NCI-H82 treated with DMSO at 0.1 percent for 48 hours (cell line): ENCODE measurements around the gene S100A13.
A peak's percentile ranks its signal among the peaks of the same experiment; 100 is the strongest.
"Not testable (repeated sequence)": the region's sequence is repeated elsewhere in the genome, so short reads cannot be mapped to it uniquely, and the experiment has no call there.

Source experiments
- DNase-seq: peaks from one replicate; lab custom pipeline; 2025; ENCODE audit not compliant: unreplicated experiment; lab: John Stamatoyannopoulos, UW

S100A13 gene

DNA sequence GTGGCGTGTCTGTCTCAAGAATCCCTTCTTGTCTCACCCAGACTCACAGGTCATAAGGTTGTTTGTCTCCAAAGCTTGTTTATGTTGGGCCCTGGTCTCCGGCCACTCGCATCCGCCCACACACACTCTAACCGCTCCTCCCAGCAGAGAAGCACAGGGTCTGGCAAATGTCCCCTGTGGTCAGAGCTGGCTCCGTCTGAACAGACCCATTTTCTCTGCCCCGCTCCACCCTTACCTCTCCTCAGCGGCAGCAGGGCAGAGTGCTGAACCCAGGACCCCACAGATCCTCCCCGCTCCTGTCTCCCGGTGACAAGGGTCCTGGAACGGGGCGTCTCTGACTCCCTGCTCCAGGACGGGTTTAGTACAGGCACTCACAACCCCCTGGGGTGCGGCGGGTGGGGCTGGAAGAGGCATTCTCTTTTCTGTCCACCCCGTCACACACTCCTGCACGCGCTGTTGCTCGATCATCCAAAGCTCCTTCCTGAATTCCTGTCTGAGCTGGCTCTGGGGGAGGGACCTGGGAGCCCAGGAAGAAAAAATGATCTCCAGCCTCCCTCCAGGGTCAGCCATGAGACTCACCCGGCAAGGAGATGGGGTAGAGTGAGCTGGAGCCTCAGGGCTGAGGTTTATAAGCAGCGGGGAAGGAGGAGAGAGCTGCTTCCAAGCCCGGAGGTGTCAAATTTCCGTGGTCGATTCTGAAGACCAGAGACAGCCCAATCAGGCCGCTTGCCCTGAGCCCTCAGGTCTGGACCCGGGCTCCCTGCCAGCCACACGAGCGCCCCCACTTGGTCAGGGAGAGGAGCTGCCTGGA, at the start of gene S100A13:
Gene S100A13, minus strand, starts transcription at position 602 of the 811 bp plus-strand sequence. CDS start 1,033 bp downstream, outside the sequence.
- peak; percentile 84 for DNase-seq

DNA sequence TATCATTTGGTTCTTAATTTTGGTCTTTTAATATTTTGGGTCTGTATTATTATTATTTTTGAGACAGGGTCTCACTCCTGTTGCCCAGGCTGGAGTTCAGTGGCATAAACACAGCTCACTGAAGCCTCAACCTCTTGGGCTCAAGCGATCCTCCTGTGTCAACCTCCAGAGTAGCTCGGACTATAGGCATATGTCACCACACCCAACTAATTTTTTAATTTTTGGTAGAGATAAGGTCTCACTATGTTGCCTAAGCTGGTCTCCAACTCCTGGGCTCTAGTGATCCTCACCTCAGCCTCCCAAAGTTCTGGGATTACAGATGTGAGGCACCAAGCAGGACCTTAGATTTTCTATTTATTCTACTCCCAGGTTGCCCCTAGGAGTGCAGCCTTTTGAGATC, 46.2 kb upstream of the S100A13 start:
- DNase-seq = no peak

DNA sequence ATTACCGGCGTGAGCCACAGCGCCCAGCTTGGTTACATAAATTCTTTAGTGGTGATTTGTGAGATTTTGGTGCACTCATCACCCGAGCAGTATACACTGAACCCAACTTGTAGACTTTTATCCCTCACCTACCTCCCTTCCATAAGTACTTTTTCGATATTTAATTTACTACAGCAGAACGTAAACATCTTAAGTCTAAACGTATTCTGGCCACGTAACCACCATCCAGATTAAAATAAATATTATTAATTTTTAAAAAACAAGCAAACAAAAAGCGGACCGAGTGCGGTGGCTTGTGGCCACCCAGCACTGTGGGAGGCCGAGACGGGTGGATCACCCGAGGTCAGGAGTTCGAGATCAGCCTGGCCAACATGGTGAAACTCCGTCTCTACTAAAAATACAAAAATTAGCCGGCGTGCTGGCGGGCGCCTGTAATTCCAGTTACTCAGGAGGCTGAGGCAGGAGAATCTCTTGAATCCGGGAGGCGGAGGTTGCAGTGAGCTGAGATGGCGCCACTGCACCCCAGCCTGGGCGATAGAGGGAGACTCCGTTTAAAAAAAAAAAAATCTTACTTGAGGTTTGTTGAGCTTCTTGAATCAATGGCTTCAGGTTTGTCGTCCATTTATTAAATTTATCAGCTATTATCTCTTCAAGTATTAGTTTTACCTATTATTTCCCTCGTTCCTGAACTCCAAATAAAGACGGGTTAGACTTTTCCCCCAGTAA, 44.5 kb upstream of the S100A13 start:
- DNase-seq = peak; percentile 80

DNA sequence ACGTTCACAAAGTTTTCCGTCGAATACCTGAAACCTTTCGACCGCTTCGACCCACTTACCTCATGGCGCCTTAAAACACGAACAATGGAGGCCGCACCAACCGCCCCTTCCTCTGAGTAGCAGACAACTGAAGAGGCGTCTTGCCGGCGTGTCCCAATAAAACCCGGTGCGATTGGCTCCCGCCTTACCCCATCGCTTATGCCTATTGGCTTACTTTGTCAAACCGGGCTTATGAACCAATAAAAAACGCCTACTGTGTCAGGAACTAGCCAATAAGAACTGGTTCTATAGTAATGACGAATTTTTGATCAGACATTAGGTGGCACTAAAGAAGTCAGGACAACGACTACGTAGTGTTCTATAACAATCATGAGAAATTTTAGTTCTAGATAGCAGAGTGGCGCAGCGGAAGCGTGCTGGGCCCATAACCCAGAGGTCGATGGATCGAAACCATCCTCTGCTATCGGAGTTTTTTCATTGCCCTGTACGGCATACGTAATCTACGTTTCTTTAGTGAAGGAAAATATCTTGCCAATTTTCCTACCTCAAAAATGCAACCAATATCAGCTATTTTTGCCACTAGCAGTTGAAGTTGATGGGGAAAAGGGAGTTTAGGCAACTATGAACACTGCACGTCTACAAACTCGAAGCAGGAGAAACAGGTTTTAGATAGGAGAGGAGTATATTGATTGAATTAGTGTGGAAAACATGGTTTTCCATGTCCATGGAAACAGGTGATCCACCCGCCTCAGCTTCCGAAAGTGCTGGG, 43.7 kb upstream of the S100A13 start, which contains the start of gene ILF2:
Gene ILF2, minus strand, starts transcription at position 135 of the 769 bp plus-strand sequence. Its CDS starts 71 bp downstream, at position 64.
- peak; percentile 100 for DNase-seq

DNA sequence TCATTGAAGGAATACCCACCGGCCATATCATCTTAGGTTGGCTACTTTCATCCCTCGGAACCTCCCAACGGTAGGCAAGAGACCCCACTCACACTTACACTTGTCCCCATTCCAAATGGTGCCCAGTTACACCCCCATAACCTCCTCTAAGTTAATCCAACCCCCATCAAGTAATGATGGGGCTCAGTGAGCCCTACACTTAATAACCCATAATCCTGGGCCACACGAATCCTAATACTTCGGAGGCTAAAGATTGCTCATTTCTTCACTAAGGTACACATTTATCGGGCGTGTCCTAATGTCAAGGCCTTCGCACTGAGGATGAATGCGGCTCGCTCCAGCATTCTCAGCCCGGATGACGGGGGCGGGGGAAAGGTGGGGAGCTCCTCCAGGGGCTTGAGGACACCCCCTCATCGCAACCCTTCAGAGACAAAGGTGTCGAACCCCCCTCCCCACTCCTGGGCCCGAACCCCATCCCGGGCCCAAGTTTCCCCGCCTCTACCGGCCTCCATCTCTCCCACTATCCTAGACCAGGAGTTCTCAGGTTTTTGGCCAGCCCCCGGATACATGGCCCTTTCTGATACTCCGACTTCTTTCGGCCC, 43.1 kb upstream of the S100A13 start:
- no peak for DNase-seq

DNA sequence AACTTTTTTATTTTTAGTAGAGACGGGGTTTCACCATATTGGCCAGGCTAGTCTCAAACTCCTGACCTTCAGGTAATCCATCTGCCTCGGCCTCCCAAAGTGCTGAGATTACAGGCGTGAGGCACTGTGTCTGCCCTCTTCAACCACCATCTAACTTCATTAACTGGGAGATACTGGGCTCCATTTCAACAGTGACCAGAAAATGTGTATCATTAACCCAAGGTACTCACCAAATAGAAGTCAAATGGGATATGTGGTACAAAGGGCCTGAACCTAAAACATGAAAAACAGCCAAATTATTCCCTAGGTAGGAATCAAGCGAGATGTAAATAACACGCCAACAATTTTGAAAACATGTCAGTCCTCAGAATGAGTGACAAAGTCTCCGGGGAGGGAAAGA, 42.3 kb upstream of the S100A13 start:
- no peak for DNase-seq

DNA sequence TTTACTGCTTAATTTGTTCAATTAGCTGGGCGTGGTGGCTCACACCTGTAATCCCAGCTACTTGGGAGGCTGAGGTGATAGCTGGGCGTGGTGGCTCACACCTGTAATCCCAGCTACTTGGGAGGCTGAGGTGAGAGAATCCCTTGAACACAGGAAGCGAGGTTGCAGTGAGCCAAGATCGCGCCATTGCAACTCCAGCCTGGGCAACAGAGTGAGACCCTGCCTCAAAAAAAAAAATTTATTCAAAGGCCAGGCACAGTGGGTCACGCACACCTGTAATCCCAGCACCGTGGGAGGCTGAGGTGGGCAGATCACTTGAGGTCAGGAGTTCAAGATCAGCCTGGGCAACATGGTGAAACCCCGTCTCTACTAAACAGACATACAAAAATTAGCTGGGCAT, 41.4 kb upstream of the S100A13 start:
- not testable (repeated sequence) for DNase-seq

DNA sequence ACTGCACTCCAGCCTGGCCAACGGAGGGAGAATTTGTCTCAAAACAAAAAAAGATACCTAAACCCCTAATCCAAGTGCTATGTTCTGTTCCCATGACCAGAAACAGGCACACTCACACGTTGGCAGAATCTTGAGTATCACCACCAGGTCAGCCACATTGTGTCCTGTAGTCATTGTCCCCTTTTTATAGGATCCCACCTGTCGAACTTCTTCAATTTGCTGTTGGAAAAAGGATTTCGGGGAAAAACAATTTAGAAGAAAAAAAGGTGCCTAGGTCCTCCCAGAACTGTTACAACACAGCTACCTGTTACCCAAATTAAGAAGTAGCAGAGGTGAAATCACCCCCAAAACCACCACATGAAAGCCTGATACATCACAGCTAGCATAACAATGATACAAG, 40.1 kb upstream of the S100A13 start:
- no peak for DNase-seq

DNA sequence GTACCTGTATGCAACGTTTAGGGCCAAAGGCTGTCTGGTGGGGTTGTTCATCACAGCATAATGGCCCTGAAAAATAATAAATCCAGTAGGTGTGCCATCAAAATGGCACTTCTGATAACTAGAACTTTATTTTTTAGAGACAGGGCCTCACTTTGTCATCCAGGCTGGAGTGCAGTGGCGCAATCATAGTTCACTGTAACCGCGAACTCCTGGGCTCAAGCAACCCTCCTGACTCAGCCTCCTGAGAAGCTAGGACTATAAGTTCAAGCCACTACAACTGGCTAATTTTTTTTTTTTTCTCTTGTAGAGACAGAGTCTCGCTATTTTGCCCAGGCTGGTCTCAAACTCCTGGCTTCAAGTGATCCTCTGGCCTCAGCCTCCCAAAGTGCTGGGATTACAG, 35.9 kb upstream of the S100A13 start:
- DNase-seq = no peak

DNA sequence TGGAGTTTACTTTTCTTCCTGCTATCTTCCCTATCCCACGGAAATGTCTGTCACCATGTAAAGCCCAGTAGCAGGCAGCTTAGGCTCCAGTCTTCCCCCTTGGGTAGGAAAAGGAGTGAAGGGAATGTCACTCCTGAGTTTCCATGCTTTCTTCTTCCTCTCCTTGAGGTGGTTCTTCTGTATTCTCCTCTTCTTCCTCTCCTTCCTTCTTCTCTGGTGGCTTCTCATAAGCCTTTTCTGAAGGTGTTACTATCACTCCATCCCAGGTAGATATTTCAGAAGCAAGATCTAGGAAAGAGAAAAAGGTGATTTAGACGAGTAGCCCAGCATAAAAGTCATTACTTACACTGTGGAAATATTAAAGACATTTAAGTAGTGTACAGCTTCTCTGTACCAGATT, 35.0 kb upstream of the S100A13 start:
- no peak for DNase-seq

DNA sequence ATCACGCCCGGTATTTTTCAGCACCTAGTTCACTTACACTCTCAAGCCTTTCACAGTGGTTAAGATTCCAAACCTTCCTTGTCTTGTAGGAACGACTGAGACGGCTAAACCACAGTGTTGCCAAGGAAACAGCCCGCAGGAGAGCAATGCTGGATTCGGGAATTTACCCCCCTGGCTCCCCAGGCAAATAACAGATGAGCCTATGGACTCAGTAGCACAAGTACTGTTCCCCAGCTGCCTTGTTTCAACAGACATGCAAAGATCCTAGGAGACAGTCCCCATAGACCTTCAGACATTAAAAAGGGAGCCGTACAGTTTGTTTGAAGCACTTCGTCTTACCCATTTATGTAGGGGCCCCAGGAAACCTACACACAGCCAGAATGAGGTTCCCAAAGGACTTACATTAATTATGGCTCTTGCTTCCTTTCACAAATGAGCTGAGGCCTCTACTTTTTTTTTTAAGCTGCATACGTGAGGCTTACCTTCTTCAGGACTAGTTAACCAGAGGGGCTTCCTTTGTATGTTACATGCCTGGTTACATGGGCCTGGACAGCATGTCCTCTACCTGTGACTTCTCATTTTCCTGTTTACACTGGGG, 33.9 kb upstream of the S100A13 start:
- DNase-seq = no peak

DNA sequence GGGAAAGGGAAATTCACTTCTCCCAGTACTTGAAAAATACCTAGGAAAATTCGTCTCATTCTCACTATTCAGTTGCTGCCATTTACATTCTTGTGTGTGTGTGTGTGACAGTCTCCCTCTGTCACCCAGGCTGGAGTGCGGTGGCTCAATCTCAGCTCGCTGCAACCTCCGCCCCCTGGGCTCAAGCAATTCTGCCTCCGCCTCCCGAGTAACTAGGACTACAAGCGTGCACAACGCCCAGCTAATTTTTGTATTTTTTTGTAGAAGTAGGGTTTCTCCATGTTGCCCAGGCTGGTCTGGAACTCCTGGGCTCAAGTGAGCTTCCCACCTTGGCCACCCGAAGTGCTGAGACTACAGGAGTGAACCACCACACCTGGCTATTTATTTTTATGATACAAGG, 32.4 kb upstream of the S100A13 start:
- no peak for DNase-seq

DNA sequence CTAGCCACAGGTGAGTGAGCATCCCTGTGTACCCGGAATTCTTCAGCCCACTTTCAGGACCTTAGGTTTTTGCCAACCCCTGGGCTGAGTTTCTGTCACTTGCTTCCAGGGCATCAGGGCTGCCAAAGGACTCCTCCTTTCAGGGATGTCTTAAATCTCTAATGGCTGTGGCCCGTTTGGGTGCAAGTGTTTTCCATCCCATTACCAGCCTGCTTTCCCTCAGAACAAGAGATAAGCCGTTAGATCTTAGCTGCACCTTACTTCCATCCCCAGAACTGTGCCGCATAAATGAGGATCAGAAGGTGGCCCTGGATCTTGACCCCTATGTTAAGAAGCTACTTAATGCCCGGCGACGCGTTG, 31.9 kb upstream of the S100A13 start:
- no peak for DNase-seq

DNA sequence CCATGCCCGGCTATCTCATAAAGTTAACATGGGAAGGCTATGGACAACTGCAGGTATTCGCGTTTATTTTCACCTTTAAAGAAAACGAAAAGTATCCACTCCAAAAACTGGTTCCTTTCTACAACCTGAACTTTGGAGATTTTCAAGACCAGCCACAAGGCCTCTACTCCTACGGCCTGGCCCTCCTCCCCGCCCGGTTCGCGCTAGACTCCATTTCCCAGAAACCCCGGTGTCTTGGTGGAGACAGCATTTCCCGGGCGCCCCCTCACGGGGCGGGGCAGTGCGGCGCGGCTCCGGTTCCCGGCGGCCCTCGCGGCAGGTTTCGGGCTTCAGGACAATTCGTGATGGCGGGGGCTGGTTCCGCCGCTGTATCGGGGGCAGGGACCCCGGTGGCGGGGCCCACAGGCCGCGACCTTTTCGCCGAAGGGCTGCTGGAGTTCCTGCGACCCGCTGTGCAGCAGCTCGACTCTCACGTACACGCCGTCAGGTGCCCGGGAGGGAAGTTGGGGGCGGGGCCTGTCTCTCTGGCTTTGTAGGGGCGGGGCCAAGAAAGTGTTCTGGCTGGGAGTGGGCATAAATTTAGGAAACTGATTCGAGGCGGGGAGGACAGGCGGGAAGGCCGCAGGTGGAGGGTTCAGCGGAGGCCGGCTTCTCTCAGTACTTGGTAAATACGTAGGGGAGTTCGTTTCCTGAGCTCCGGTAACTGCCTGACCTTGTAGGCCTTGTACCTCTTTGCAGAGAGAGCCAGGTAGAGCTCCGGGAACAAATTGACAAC, 31.3 kb upstream of the S100A13 start, which contains the start of gene SNAPIN:
Gene SNAPIN, plus strand, starts transcription at position 304 of the 775 bp plus-strand sequence. Its CDS starts 41 bp downstream, at position 345.
- DNase-seq = peak; percentile 87

DNA sequence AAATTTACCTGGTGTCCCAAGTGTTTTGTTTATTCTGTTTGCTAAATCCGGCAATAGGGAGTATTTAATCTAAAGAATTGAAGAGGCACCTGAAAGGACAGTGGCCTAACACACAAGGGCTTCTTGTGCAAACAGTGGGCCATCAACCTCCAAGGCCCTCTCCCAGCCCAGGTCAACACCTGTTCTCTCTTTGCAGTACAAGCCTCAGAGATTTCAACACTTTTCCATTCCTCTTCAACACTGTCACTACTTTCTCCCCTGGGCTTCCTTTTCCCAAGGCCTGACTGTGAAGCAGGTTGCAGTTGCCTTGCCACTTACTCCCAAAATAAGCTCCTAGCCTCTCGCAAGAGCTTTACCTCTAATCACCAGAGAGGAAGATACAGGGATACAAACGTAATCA, 28.0 kb upstream of the S100A13 start:
- DNase-seq = no peak

DNA sequence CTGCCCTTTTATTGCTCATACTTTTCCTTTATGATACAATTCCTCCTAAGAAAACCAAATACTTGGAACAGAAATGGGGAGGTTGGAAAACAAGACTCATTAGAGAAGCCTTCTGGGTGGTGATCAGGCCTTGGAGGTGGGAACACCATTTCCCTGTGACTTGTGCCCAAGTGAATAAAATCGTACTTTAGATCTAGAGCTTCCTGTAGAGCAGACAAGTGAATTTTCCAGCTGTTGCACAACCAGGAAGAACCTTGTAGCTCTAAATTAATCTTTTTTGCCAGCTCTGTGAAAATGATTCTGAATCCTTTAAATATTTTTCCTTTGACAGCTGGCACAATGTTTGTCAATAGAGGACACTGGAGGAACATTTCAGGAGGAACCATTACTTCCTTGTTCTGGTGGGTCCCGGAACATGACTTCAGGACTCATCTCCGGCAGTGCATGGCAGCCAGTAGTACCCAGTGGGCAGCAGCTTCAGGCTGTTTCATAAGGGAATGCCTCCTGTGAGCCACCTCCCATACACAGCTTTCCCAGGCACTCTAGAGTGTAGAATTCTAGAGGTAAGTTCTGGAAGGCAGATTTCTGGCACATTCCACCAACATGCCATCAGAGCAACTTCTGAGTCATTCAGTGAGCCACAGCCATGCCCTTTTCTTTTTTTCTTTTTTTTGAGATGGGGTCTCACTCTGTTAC, 25.6 kb upstream of the S100A13 start:
- no peak for DNase-seq

DNA sequence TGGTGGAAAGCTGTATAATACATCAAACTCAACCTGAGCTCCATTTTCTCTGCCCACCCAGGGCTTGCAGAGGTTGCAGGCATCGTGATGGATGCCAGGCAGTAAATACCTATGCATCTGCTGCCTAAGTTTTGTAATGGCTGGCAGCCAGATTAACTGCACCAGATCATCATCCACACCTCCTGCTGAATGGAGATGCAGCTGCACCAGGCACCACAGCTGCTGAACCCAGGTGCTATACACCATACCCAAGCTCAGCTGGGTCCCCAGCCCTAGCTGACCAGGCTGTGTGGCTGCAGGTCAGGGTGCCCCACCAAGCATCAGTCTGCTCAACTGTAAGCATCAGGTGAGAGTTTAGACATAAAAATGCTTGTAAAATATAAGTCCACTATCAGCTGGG, 24.5 kb upstream of the S100A13 start:
- DNase-seq = no peak

DNA sequence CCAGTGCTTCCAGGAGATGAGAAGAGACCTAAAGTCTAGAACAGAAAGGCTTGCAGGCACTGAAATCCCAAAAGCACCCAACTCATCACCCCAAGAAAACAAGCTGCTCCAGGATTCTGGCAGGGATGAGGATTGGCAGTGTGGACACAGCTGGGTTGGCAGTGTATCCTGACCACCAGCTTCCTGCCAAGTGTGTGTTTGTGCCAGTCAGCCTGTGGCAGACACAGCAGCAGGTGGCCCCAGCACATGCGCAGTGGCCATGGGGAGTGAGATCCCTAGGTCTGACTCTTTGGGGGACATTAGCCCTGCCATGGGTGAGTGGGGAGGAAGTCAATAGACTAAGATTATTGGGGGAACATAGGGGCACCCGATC, 22.5 kb upstream of the S100A13 start:
- no peak for DNase-seq

DNA sequence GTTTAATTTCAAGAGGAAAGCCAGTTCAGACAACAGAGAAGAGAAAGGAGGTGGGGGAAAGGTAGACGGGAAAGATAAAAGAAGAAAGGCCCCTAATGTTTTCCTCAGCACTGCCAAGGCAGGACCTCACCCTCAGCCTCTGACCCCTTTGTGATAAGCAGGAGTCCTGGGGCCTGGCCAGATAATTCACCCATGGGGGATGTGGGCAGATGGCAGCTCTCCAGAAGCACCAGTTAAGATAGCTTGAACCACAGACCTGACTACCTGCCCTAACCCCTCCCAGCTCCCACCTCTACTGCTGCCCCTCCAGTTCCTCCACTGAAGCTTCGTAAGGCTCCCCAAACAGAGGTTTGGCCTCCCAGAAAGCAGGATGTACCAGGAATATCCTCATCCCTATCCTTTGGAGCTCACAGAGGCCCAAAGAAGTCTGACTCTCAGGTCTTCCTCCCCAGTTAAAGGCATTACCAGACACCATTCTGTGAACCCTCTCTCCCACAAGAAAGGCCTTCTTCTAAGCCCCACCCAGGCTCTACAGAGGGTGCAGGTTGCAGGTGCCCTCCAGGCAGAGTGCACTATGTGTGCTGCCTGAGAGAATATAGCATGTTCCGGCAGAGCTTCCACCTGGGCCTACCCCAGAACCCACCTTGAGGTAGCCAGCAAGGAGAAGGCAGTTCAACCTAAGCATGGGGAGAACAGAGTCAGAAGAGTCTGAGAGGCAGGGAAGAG, 22.0 kb upstream of the S100A13 start:
- no peak for DNase-seq
